Measurements from ENCODE around the gene LHPP. TPM values are rescaled to one million over a fixed set of nuclear protein-coding genes. Genes with fewer than 3 reads are reported as not detected.

LHPP gene, protein sequence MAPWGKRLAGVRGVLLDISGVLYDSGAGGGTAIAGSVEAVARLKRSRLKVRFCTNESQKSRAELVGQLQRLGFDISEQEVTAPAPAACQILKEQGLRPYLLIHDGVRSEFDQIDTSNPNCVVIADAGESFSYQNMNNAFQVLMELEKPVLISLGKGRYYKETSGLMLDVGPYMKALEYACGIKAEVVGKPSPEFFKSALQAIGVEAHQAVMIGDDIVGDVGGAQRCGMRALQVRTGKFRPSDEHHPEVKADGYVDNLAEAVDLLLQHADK
- polyA plus RNA-seq (2013, experiment 1 of 2) = 8.5 TPM
- polyA plus RNA-seq (2013, experiment 2 of 2) = 8.8 TPM

GRCh38 chr10:124461642-124462347, at the start of gene LHPP:
Gene LHPP, plus strand, starts transcription at chr10:124461823. Its CDS starts 40 bp downstream, at chr10:124461863.
- Histone ChIP-seq H3K18ac (ENCODE audit: low read length) (peak within 1 kb of the TSS; percentile 82), H3K4ac (ENCODE audit: low read depth, low read length) (no peak within 1 kb of the TSS), H2BK15ac (replicated peaks; ENCODE audit: low read depth) (no peak within 1 kb of the TSS), H3K23ac (ENCODE audit: low read length) (no peak within 1 kb of the TSS), H3K4me1 (ENCODE audit: control insufficient read depth, low read depth, low read length) (peaks cover 19% of the 10 kb centered on the region), H3K79me1 (ENCODE audit: low read length) (no peaks in the 10 kb centered on the region), H3K79me2 (ENCODE audit: control insufficient read depth, insufficient read depth, low read length) (no peaks in the 10 kb centered on the region), H2BK5ac (ENCODE audit: low read length) (no peak within 1 kb of the TSS), H2BK120ac (ENCODE audit: low read depth, low read length) (no peak within 1 kb of the TSS), H4K5ac (ENCODE audit: low read length) (no peak within 1 kb of the TSS), H3K27me3 (ENCODE audit: insufficient read depth, low read length, poor library complexity) (no peaks in the 10 kb centered on the region), H3K4me2 (ENCODE audit: low read length) (peak within 1 kb of the TSS; percentile 79), H4K8ac (ENCODE audit: low read depth, low read length) (no peak within 1 kb of the TSS), H3K9ac (ENCODE audit: low read length) (peak within 1 kb of the TSS; percentile 87), H3K27ac (ENCODE audit: low read depth, low read length) (peak within 1 kb of the TSS; percentile 68), H3K56ac (ENCODE audit: low read length) (peak within 1 kb of the TSS; percentile 98), H2AK5ac (ENCODE audit: low read length) (no peak within 1 kb of the TSS), H3K36me3 (ENCODE audit: control insufficient read depth, insufficient read depth, low read length) (no peaks in the 10 kb centered on the region), H3K4me3 (ENCODE audit: low read length) (peak within 1 kb of the TSS; percentile 73)
- DNase-seq = peak; percentile 83
- no CpG with 5 or more reads among the region's 81 CpGs for WGBS (ENCODE audit: extremely low coverage, insufficient coverage, low lambda C conversion rate)

GRCh38 chr10:124414076-124414475, 47.5 kb upstream of the LHPP start:
- Histone ChIP-seq H3K79me2 (ENCODE audit: control insufficient read depth, insufficient read depth, low read length) (peaks cover 42% of the 10 kb centered on the region), H3K27ac (ENCODE audit: low read depth, low read length) (no peak overlapping the region), H2AK5ac (ENCODE audit: low read length) (no peak overlapping the region), H3K4me1 (ENCODE audit: control insufficient read depth, low read depth, low read length) (peaks cover 4% of the 10 kb centered on the region), H3K27me3 (ENCODE audit: insufficient read depth, low read length, poor library complexity) (no peaks in the 10 kb centered on the region), H3K23ac (ENCODE audit: low read length) (no peak overlapping the region), H4K8ac (ENCODE audit: low read depth, low read length) (no peak overlapping the region), H3K4me2 (ENCODE audit: low read length) (no peak overlapping the region), H2BK120ac (ENCODE audit: low read depth, low read length) (no peak overlapping the region), H3K56ac (ENCODE audit: low read length) (no peak overlapping the region), H3K9ac (ENCODE audit: low read length) (no peak overlapping the region), H3K4me3 (ENCODE audit: low read length) (no peak overlapping the region), H3K36me3 (ENCODE audit: control insufficient read depth, insufficient read depth, low read length) (no peaks in the 10 kb centered on the region), H2BK5ac (ENCODE audit: low read length) (no peak overlapping the region), H3K18ac (ENCODE audit: low read length) (no peak overlapping the region), H3K4ac (ENCODE audit: low read depth, low read length) (no peak overlapping the region), H4K5ac (ENCODE audit: low read length) (no peak overlapping the region), H3K79me1 (ENCODE audit: low read length) (peaks cover 8% of the 10 kb centered on the region), H2BK15ac (replicated peaks; ENCODE audit: low read depth) (no peak overlapping the region)
- DNase-seq = no peak
- no CpG with 5 or more reads among the region's 4 CpGs for WGBS (ENCODE audit: extremely low coverage, insufficient coverage, low lambda C conversion rate)

DNA sequence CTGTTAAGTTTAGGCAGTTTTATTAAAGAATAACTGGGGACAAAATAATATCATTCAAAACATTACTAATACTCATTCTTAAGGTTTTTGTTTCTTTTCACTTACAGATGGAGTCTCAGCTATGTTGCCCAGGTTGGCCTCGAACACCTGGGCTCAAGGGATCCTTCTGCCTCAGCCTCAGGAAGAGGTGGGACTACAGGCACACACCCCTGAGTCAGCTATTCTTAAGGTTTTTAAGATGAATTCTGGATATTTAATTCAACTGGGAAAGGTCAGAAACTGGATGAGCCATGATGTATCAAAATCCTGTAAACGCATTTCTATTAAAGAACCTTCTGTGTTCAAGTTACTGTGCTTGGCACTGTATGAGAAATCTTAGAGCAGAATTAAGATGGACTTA, 46.4 kb upstream of the LHPP start:
- H3K4me1 ChIP-seq (ENCODE audit: control insufficient read depth, low read depth, low read length) = peaks cover 4% of the 10 kb centered on the region
- no peak overlapping the region for H3K23ac ChIP-seq (ENCODE audit: low read length)
- peaks cover 42% of the 10 kb centered on the region for H3K79me2 ChIP-seq (ENCODE audit: control insufficient read depth, insufficient read depth, low read length)
- no peak overlapping the region for H3K4me3 ChIP-seq (ENCODE audit: low read length)
- H2AK5ac ChIP-seq (ENCODE audit: low read length) = no peak overlapping the region
- H2BK15ac ChIP-seq (replicated peaks; ENCODE audit: low read depth) = no peak overlapping the region
- no peak overlapping the region for H4K5ac ChIP-seq (ENCODE audit: low read length)
- WGBS (ENCODE audit: extremely low coverage, insufficient coverage, low lambda C conversion rate) = no CpG with 5 or more reads among the region's 2 CpGs
- H3K4me2 ChIP-seq (ENCODE audit: low read length) = no peak overlapping the region
- H3K4ac ChIP-seq (ENCODE audit: low read depth, low read length) = no peak overlapping the region
- no peak overlapping the region for H3K9ac ChIP-seq (ENCODE audit: low read length)
- no peak overlapping the region for H4K8ac ChIP-seq (ENCODE audit: low read depth, low read length)
- DNase-seq = no peak
- no peak overlapping the region for H3K56ac ChIP-seq (ENCODE audit: low read length)
- no peak overlapping the region for H3K18ac ChIP-seq (ENCODE audit: low read length)
- H2BK120ac ChIP-seq (ENCODE audit: low read depth, low read length) = no peak overlapping the region
- no peak overlapping the region for H2BK5ac ChIP-seq (ENCODE audit: low read length)
- peaks cover 6% of the 10 kb centered on the region for H3K79me1 ChIP-seq (ENCODE audit: low read length)
- H3K36me3 ChIP-seq (ENCODE audit: control insufficient read depth, insufficient read depth, low read length) = no peaks in the 10 kb centered on the region
- no peak overlapping the region for H3K27ac ChIP-seq (ENCODE audit: low read depth, low read length)
- H3K27me3 ChIP-seq (ENCODE audit: insufficient read depth, low read length, poor library complexity) = no peaks in the 10 kb centered on the region

DNA sequence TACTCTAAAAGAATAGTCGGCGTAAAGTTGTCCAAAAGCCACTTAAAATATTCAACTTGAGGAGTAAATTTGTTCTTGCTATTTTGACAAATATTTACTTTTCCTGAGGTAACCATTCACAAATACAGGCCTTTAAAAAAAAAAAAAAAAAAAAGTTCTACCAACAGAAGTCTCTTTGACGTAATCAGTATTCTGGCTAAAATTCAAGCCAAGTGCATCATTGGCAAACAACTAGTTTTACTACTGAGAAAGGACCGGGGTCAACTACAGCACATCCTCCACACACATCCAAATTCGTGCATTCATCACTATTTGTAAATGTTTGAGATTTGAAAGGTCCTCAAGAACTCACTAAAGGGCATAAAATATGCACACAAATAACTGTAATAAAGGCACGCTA, 44.9 kb upstream of the LHPP start:
- Histone ChIP-seq H3K79me1 (ENCODE audit: low read length) (peaks cover 6% of the 10 kb centered on the region), H3K4ac (ENCODE audit: low read depth, low read length) (no peak overlapping the region), H3K27ac (ENCODE audit: low read depth, low read length) (no peak overlapping the region), H3K79me2 (ENCODE audit: control insufficient read depth, insufficient read depth, low read length) (peaks cover 40% of the 10 kb centered on the region), H4K8ac (ENCODE audit: low read depth, low read length) (no peak overlapping the region), H3K4me2 (ENCODE audit: low read length) (no peak overlapping the region), H4K5ac (ENCODE audit: low read length) (no peak overlapping the region), H2BK5ac (ENCODE audit: low read length) (no peak overlapping the region), H2BK120ac (ENCODE audit: low read depth, low read length) (no peak overlapping the region), H3K4me1 (ENCODE audit: control insufficient read depth, low read depth, low read length) (peaks cover 4% of the 10 kb centered on the region), H3K27me3 (ENCODE audit: insufficient read depth, low read length, poor library complexity) (no peaks in the 10 kb centered on the region), H3K9ac (ENCODE audit: low read length) (no peak overlapping the region), H3K18ac (ENCODE audit: low read length) (no peak overlapping the region), H3K56ac (ENCODE audit: low read length) (no peak overlapping the region), H3K23ac (ENCODE audit: low read length) (no peak overlapping the region), H3K4me3 (ENCODE audit: low read length) (no peak overlapping the region), H2BK15ac (replicated peaks; ENCODE audit: low read depth) (no peak overlapping the region), H2AK5ac (ENCODE audit: low read length) (no peak overlapping the region), H3K36me3 (ENCODE audit: control insufficient read depth, insufficient read depth, low read length) (no peaks in the 10 kb centered on the region)
- WGBS (ENCODE audit: extremely low coverage, insufficient coverage, low lambda C conversion rate) = no CpG with 5 or more reads among the region's 6 CpGs
- DNase-seq = no peak

GRCh38 chr10:124417895-124418725, 43.5 kb upstream of the LHPP start:
- peak overlapping the region; percentile 71 for H3K9ac ChIP-seq (ENCODE audit: low read length)
- H3K4me3 ChIP-seq (ENCODE audit: low read length) = peak overlapping the region; percentile 82
- no peaks in the 10 kb centered on the region for H3K36me3 ChIP-seq (ENCODE audit: control insufficient read depth, insufficient read depth, low read length)
- peak; percentile 76 for DNase-seq
- H3K18ac ChIP-seq (ENCODE audit: low read length) = peak overlapping the region; percentile 35
- H3K23ac ChIP-seq (ENCODE audit: low read length) = no peak overlapping the region
- H2BK15ac ChIP-seq (replicated peaks; ENCODE audit: low read depth) = no peak overlapping the region
- no peaks in the 10 kb centered on the region for H3K27me3 ChIP-seq (ENCODE audit: insufficient read depth, low read length, poor library complexity)
- H3K4me2 ChIP-seq (ENCODE audit: low read length) = peak overlapping the region; percentile 88
- H2BK5ac ChIP-seq (ENCODE audit: low read length) = no peak overlapping the region
- peak overlapping the region; percentile 77 for H3K56ac ChIP-seq (ENCODE audit: low read length)
- no peak overlapping the region for H2AK5ac ChIP-seq (ENCODE audit: low read length)
- H3K4ac ChIP-seq (ENCODE audit: low read depth, low read length) = no peak overlapping the region
- no peak overlapping the region for H4K8ac ChIP-seq (ENCODE audit: low read depth, low read length)
- no peak overlapping the region for H2BK120ac ChIP-seq (ENCODE audit: low read depth, low read length)
- H3K79me2 ChIP-seq (ENCODE audit: control insufficient read depth, insufficient read depth, low read length) = peaks cover 32% of the 10 kb centered on the region
- peak overlapping the region; percentile 51 for H3K27ac ChIP-seq (ENCODE audit: low read depth, low read length)
- peaks cover 4% of the 10 kb centered on the region for H3K4me1 ChIP-seq (ENCODE audit: control insufficient read depth, low read depth, low read length)
- no peak overlapping the region for H4K5ac ChIP-seq (ENCODE audit: low read length)
- H3K79me1 ChIP-seq (ENCODE audit: low read length) = peaks cover 4% of the 10 kb centered on the region
- WGBS (ENCODE audit: extremely low coverage, insufficient coverage, low lambda C conversion rate) = no CpG with 5 or more reads among the region's 64 CpGs

All from mesendoderm (in vitro differentiated cells).